GM23338 (cell line): ENCODE results near the gene IQCE.

Experiments
- CREB1 ChIP-seq: fragments of 250-450 bp; sonication (Bioruptor Pico); IDR thresholded peaks from 2 replicates; pipeline ENCODE4 v1.5.0; 2020; ENCODE audit warnings: low read depth, mild to moderate bottlenecking, moderate library complexity
- EZH2 ChIP-seq: fragments of 200-600 bp; sonication (generic); IDR thresholded peaks from one replicate; pipeline ENCODE4 v1.8.0; 2017; ENCODE audit warnings: antibody characterized with exemption, mild to moderate bottlenecking, low read depth; ENCODE audit not compliant: unreplicated experiment
- JUNB ChIP-seq: IDR thresholded peaks from one replicate; pipeline ENCODE4 v1.6.1; 2016; ENCODE audit warnings: antibody characterized with exemption; ENCODE audit not compliant: unreplicated experiment
- POLR2AphosphoS5 ChIP-seq: IDR thresholded peaks from 2 replicates; pipeline ENCODE4 v1.6.1; 2016; ENCODE audit warnings: antibody characterized with exemption, low read depth
- REST ChIP-seq: IDR thresholded peaks from one replicate; pipeline ENCODE4 v1.6.1; 2018; ENCODE audit warnings: antibody characterized with exemption; ENCODE audit not compliant: unreplicated experiment
- ZNF331 ChIP-seq: fragments of 250-450 bp; sonication (Bioruptor Pico); IDR thresholded peaks from 2 replicates; pipeline ENCODE4 v1.5.0; 2020; ENCODE audit warnings: low read depth, mild to moderate bottlenecking, moderate library complexity
- TF ChIP-seq, protein P1 (sequence below), 2 experiments: fragments of 200-600 bp in 1 of 2; sonication (generic) in 1 of 2; conservative IDR thresholded peaks; 2 replicates each; pipeline versions ENCODE4 v1.5.1 to v1.6.1; 2016 to 2017; ENCODE audit warnings: antibody characterized with exemption in 2 of 2, low read depth in 2 of 2, mild to moderate bottlenecking in 2 of 2, moderate library complexity in 1 of 2

GRCh38 chr7:2596464-2597272, 37.9 kb downstream of the IQCE start:
- TF ChIP-seq POLR2AphosphoS5 = no peak
- TF ChIP-seq, protein P1, sequence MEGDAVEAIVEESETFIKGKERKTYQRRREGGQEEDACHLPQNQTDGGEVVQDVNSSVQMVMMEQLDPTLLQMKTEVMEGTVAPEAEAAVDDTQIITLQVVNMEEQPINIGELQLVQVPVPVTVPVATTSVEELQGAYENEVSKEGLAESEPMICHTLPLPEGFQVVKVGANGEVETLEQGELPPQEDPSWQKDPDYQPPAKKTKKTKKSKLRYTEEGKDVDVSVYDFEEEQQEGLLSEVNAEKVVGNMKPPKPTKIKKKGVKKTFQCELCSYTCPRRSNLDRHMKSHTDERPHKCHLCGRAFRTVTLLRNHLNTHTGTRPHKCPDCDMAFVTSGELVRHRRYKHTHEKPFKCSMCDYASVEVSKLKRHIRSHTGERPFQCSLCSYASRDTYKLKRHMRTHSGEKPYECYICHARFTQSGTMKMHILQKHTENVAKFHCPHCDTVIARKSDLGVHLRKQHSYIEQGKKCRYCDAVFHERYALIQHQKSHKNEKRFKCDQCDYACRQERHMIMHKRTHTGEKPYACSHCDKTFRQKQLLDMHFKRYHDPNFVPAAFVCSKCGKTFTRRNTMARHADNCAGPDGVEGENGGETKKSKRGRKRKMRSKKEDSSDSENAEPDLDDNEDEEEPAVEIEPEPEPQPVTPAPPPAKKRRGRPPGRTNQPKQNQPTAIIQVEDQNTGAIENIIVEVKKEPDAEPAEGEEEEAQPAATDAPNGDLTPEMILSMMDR (conservative IDR thresholded peaks at IDR 0.05; ENCODE audit: low read depth in 2 of 2) = no peak
- no peak for TF ChIP-seq REST
- TF ChIP-seq JUNB = no peak
- no peak for TF ChIP-seq EZH2
- no peak for TF ChIP-seq ZNF331 (CRISPR knock-in tag)
- TF ChIP-seq CREB1 (CRISPR knock-in tag) = no peak
